Erythroblast (primary cell): Measurements from ENCODE around the gene TTLL7.

Experiments used
- GATA1 ChIP-seq: IDR thresholded peaks from 2 replicates; pipeline ENCODE4 v1.6.1; 2011; ENCODE audit warnings: low read depth, mild to moderate bottlenecking, control low read depth, low read length, moderate library complexity
- POLR2A ChIP-seq: IDR thresholded peaks from 2 replicates; pipeline ENCODE4 v1.6.1; 2011; ENCODE audit warnings: mild to moderate bottlenecking, low read length

GRCh38 chr1:83857103-83857502 lies 141.8 kb downstream of the TTLL7 start:
- no peak for TF ChIP-seq POLR2A
- no peak for TF ChIP-seq GATA1
